Stimulated activated CD8-positive, alpha-beta memory T cell treated with anti-CD3 and anti-CD28 coated beads, Interleukin-12 subunit alpha, Interleukin-12 subunit beta, amount 100 ng/mL, for 1 hour (primary cell): ENCODE results near the gene NINJ2.
A peak's percentile ranks its signal among the peaks of the same experiment; 100 is the strongest.

Source experiments
- DNase-seq: peaks from one replicate; pipeline ENCODE4 v3.0.0-alpha.2; 2020; ENCODE audit warnings: low read depth

Gene NINJ2

GRCh38 chr12:673849-674248 is 10.6 kb upstream of the NINJ2 start:
- no peak for DNase-seq

- no peak for DNase-seq
Observed at GRCh38 chr12:669576-669945, 6.3 kb upstream of the NINJ2 start.

- no peak for DNase-seq
Observed at GRCh38 chr12:668090-668481, 4.8 kb upstream of the NINJ2 start.

- no peak for DNase-seq
Observed at GRCh38 chr12:666766-667308, 3.6 kb upstream of the NINJ2 start.

- DNase-seq = no peak
Observed at GRCh38 chr12:666066-666465, 2.8 kb upstream of the NINJ2 start.

- no peak for DNase-seq
Observed at GRCh38 chr12:664779-665092, 1.5 kb upstream of the NINJ2 start.

GRCh38 chr12:664075-664778 is 982 bp upstream of the NINJ2 start:
- no peak for DNase-seq

GRCh38 chr12:662566-663292 is 516 bp downstream of the NINJ2 start:
- DNase-seq = no peak

GRCh38 chr12:661720-662486 is 1.3 kb downstream of the NINJ2 start:
- DNase-seq = no peak

GRCh38 chr12:659090-659683 is 4.1 kb downstream of the NINJ2 start:
- no peak for DNase-seq

- no peak for DNase-seq
Observed at GRCh38 chr12:650983-651382, 12.3 kb downstream of the NINJ2 start.

GRCh38 chr12:647385-648085 is 15.7 kb downstream of the NINJ2 start:
- no peak for DNase-seq

GRCh38 chr12:646442-647384 is 16.5 kb downstream of the NINJ2 start:
- DNase-seq = no peak

- no peak for DNase-seq
Observed at GRCh38 chr12:645563-646071, 17.6 kb downstream of the NINJ2 start.

- DNase-seq = no peak
Observed at GRCh38 chr12:644818-645552, 18.3 kb downstream of the NINJ2 start.

- no peak for DNase-seq
Observed at GRCh38 chr12:644303-644639, 19.0 kb downstream of the NINJ2 start.

GRCh38 chr12:643475-644302 is 19.6 kb downstream of the NINJ2 start:
- no peak for DNase-seq

GRCh38 chr12:642633-643474 is 20.4 kb downstream of the NINJ2 start:
- DNase-seq = peak; percentile 47
